Measurements from ENCODE around the gene TJP3. TPM values are rescaled to one million over a fixed set of nuclear protein-coding genes. Genes with fewer than 3 reads are reported as not detected.

TJP3 gene
- total and polyA plus RNA-seq, 10 of the 15 experiments (the other 5 are each of a cell fraction or from before 2014, with no cell fraction given) = 0.04 to 1.2 (median 0.29) TPM; not detected in 6

GRCh38 chr19:3762501-3763459 lies 54.6 kb downstream of the TJP3 start, which contains the start of gene MRPL54 (continued):
- no peak for TF ChIP-seq ZBTB33 (IDR thresholded peaks at IDR 0.05)
- 0 out of 2 replicates have a peak, but pooled peaks have one; percentile 26 for TF ChIP-seq TCF3 (IDR thresholded peaks at IDR 0.05; ENCODE audit: borderline replicate concordance, insufficient read depth, low read depth, low read length)
- TF ChIP-seq BHLHE40 (IDR thresholded peaks at IDR 0.05; ENCODE audit: borderline replicate concordance in 1 of 2, low read depth in 2 of 2, low read length in 1 of 2) = peak; percentile 85 to 93
- peak; percentile 87 for TF ChIP-seq RELA (IDR thresholded peaks at IDR 0.05; ENCODE audit: borderline replicate concordance, partially characterized antibody)
- TF ChIP-seq NRF1 (conservative IDR thresholded peaks at IDR 0.05; ENCODE audit: low read depth, low read length) = peak; percentile 95
- peak; percentile 69 for TF ChIP-seq PKNOX1 (IDR thresholded peaks at IDR 0.05)
- no peak for TF ChIP-seq NFXL1 (IDR thresholded peaks at IDR 0.05; ENCODE audit: borderline replicate concordance)
- TF ChIP-seq TAF1 (IDR thresholded peaks at IDR 0.05; ENCODE audit: borderline replicate concordance, low read depth, low read length) = peak; percentile 83
- peak; percentile 97 for TF ChIP-seq POLR2A (IDR thresholded peaks at IDR 0.05; ENCODE audit: low read depth, low read length)
- TF ChIP-seq PBX3 (IDR thresholded peaks at IDR 0.05; ENCODE audit: insufficient replicate concordance, low read depth, low read length) = no peak
- TF ChIP-seq HCFC1 (IDR thresholded peaks at IDR 0.05; ENCODE audit: low read length) = peak; percentile 93
- TF ChIP-seq ZNF207 (IDR thresholded peaks at IDR 0.05; ENCODE audit: borderline replicate concordance) = peak; percentile 87
- no peak for TF ChIP-seq MTA2 (IDR thresholded peaks at IDR 0.05; ENCODE audit: low read depth)
- TF ChIP-seq USF2 (IDR thresholded peaks at IDR 0.05; ENCODE audit: borderline replicate concordance, low read depth, low read length) = no peak
- TF ChIP-seq SUZ12 (IDR thresholded peaks at IDR 0.05; ENCODE audit: unreplicated experiment) = no peak
- no peak for TF ChIP-seq ZNF384 (IDR thresholded peaks at IDR 0.05; ENCODE audit: borderline replicate concordance, low read depth, low read length)
- TF ChIP-seq NFIC (IDR thresholded peaks at IDR 0.05; ENCODE audit: low read depth, low read length) = no peak
- TF ChIP-seq E4F1 (IDR thresholded peaks at IDR 0.05; ENCODE audit: borderline replicate concordance, partially characterized antibody) = peak; percentile 66
- TF ChIP-seq TCF12 (IDR thresholded peaks at IDR 0.05; ENCODE audit: low read depth, low read length) = no peak
- TF ChIP-seq LARP7 (IDR thresholded peaks at IDR 0.05) = peak; percentile 27
- TF ChIP-seq RAD51 (IDR thresholded peaks at IDR 0.05) = no peak
- TF ChIP-seq NFYB (IDR thresholded peaks at IDR 0.05; ENCODE audit: insufficient read depth, low read depth, low read length) = no peak

Measured in GM12878 (cell line).